ENCODE results near the gene CEP152.
A peak's percentile ranks its signal among the peaks of the same experiment; 100 is the strongest.
"Not testable (repeated sequence)": the region's sequence is repeated elsewhere in the genome, so short reads cannot be mapped to it uniquely, and the experiment has no call there.

Gene CEP152, protein sequence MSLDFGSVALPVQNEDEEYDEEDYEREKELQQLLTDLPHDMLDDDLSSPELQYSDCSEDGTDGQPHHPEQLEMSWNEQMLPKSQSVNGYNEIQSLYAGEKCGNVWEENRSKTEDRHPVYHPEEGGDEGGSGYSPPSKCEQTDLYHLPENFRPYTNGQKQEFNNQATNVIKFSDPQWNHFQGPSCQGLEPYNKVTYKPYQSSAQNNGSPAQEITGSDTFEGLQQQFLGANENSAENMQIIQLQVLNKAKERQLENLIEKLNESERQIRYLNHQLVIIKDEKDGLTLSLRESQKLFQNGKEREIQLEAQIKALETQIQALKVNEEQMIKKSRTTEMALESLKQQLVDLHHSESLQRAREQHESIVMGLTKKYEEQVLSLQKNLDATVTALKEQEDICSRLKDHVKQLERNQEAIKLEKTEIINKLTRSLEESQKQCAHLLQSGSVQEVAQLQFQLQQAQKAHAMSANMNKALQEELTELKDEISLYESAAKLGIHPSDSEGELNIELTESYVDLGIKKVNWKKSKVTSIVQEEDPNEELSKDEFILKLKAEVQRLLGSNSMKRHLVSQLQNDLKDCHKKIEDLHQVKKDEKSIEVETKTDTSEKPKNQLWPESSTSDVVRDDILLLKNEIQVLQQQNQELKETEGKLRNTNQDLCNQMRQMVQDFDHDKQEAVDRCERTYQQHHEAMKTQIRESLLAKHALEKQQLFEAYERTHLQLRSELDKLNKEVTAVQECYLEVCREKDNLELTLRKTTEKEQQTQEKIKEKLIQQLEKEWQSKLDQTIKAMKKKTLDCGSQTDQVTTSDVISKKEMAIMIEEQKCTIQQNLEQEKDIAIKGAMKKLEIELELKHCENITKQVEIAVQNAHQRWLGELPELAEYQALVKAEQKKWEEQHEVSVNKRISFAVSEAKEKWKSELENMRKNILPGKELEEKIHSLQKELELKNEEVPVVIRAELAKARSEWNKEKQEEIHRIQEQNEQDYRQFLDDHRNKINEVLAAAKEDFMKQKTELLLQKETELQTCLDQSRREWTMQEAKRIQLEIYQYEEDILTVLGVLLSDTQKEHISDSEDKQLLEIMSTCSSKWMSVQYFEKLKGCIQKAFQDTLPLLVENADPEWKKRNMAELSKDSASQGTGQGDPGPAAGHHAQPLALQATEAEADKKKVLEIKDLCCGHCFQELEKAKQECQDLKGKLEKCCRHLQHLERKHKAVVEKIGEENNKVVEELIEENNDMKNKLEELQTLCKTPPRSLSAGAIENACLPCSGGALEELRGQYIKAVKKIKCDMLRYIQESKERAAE (N-terminal part only)

GRCh38 chr15:48810414-48811324 lies at the start of gene CEP152:
CEP152 (minus strand) TSS chr15:48811069; CDS start chr15:48805649, 5,420 bp downstream.
- peak; percentile 93 to 98 (median 96) for DNase-seq

DNA sequence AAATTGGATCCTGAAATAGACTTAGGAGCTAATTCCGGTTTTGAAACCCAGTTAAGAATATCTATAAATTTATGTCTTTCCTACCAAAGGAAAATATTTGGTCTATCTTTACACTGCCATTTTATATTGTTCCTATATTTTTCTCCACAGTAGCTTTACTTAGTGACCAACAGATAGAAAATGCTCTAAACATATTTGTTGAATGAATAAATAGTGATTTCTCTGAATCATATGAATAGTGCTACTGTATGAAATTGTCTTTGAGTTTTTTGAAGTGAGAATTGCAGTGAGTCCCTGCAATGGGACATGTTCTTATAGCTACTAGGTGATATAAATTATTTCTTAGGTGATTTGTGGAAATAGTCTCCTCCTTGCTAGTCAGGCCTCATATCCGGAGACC lies 48.6 kb upstream of the CEP152 start:
- no peak for DNase-seq

GRCh38 chr15:48858401-48858800 lies 47.5 kb upstream of the CEP152 start:
- DNase-seq, result no peak

GRCh38 chr15:48856942-48857341 lies 46.1 kb upstream of the CEP152 start:
- DNase-seq, result no peak

GRCh38 chr15:48855501-48856440 lies 44.9 kb upstream of the CEP152 start:
- no peak for DNase-seq

DNA sequence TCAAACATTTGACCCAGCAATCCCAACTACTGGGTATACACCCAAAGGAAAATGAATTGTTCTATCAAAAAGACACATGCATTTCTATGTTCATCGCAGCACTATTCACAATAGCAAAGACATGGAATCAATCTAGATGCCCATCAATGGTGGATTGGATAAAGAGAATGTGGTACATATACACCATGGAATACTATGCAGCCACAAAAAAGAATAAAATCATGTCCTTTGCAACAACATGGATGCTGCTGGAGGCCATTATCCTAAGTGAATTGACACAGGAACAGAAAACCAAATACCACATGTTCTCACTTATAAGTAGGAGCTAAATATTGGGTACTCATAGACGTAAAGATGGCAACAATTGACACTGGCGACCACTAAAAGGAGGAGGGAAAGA lies 43.6 kb upstream of the CEP152 start:
- DNase-seq, result not testable (repeated sequence)

DNA sequence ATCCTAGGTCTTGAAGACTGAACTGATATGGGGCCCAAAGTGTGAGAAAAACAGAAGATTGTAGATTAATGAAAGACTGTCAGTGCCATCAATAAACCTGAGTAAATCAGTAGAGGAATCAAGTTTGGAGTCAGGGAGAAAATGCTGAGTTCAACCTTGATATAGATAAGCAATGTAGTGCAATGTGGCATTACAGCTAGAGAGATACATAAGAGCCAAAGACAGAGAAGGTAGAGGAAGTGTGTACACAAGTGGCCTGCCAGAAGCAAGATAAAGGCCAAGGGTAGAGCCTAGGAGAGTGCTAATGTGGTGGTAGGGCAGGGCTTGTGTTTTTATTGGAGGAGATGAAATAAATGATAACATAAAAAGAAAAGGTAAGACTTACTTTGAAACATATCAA lies 41.1 kb upstream of the CEP152 start:
- DNase-seq, result no peak

DNA sequence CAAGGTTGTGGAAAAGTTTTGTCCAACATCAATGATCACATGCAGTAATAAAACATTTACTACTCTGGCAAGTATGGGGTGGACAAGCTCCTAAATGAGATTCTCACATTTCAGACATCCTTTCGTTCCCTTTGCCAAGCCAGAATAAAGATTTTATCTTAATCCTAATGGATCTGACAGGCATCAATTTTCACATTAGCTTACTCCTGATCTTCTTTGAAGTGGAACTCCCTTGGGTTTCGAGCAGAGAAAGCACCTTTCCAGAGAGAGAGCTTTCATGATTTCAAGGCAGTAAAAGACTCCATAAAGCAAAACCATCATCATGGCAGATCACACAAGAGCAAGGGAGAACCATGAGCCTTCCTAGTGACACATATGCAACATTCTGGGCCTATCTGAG lies 39.8 kb upstream of the CEP152 start:
- no peak for DNase-seq

- DNase-seq, result no peak
Measured at GRCh38 chr15:48845123-48845522, 34.3 kb upstream of the CEP152 start.

- no peak for DNase-seq
Measured at GRCh38 chr15:48842501-48842900, 31.6 kb upstream of the CEP152 start.

DNA sequence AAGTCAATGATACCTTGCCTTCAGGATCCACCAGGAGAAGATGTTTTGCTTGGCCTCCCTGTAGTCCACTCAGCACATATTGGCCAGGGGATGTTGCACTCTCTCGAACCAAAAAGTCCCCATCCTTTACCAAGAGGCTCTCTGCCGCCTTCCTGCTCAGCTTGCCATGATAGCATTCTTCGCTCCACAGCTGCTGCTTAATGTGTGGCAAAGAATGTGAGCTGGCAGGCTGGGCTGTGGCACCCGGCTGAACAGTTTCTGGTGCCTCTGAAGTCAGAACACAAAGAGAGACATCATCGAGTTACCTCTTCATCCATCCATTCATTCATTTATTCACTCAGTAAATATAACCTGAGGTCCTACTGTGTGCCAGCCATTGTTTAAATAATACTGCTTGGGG lies 23.9 kb upstream of the CEP152 start:
- DNase-seq, result no peak

- DNase-seq, result no peak
Measured at GRCh38 chr15:48833526-48834239, 22.8 kb upstream of the CEP152 start.

DNA sequence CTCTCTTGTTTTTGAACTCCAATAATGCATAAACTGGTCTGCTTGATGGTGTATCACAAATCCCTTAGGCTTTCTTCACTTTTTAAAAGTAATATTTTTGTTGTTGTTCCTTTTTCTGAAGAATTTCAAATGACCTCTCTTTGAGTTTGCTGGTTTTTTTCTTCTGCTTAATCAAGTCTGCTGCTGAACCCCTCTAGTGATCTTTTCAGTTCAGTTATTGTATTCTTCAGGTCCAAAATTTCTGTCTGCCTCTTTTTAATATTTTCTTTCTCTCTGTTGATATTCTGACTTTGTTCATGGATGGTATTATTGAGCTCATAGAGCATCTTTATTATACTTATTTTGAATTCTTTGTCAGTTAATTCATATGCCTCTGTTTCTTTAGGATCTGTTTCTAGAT lies 21.8 kb upstream of the CEP152 start:
- DNase-seq, result no peak

DNA sequence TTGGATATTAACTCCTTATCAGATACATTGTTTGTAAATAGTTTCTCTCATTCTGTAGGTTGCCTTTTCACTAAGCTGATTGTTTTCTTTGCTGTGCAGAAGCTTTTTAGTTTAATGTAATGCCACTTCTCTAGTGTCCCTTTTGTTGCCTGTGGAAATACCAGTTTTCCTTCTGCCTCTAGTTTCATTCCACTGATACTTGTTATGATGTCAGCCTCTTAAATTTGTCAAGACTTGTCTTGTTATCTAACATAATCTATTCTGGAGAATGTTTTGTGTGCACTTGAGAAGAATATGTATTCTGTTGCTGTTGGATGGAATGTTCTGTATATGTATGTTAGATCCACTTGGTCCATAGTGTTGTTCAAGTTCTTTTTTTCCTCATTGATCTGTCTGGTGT lies 18.0 kb upstream of the CEP152 start:
- no peak for DNase-seq

DNA sequence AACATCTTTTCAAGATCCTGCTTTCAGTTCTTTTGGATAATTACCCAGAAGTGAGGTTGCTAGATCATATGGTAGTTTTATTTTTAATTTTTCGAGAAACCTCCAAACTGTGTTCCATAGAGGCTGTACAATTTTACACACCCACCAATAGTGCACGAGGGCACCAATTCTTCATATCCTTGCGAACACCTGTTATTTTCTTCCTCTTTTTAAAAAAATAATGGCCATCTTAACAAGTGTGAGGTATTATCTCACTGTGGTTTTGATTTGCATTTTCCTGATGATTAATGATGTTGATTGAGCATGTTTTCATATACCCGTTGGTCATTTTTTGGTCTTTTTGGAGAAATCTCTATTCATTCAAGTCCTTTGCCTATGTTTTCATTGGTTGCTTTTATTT lies 17.6 kb upstream of the CEP152 start:
- no peak for DNase-seq

DNA sequence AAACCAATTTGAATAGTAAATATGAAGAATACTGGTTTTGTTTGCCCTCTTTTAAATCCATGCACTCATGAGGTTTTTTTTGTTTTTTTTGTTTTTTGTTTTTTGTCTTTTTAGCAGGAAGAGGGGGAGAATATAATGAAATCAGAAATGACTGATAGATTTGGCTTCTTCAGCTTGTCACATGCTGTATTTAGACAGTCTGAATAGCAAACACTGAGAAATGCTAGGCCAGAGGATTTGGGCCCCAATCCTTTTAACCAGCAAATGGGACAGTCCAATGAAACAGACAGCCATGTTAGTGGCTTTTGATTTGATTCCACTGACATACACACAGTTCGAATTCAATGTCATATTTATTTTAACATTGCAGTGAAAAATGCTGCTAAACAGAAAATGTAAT lies 14.2 kb upstream of the CEP152 start:
- DNase-seq, result no peak

- no peak for DNase-seq
Measured at GRCh38 chr15:48823706-48824105, 12.8 kb upstream of the CEP152 start.

DNA sequence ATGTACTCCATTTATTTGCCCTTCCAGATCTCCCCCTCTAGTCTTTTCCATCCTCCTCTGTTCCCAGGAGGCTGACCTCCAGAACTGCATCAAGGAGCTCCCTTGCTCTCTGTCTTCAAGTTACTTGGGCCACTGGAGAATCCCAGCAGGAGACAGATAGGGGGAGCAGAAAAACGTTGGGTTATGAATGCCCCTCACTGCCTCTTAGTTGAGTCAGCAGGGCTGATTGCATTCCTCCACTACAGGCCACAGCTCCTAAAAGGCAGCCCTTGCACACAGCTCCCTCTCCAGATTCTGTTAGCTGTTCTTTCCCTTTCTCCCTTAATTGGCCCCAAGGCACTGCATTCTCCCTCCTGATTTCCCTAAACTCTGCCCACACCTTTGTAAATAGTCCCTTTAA lies 12.4 kb upstream of the CEP152 start:
- no peak for DNase-seq

DNA sequence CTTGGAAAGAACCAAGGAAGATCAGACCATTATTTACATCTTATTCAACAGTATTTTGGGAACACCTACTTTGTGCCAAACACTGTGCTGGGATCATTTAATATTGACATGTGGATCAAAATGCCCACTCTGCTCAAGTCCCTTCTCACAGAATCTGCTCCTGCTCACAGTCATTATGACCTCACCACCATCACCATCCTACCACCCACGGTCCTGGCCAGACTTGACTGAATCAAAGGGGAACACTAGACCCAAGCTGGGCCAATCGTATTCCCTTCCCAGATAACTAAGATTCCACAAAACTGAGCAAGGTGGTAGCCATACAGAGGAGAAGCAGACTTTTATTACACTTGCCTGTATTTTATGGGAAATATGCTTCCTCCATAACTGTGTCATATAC lies 3.4 kb upstream of the CEP152 start:
- DNase-seq, result no peak

DNA sequence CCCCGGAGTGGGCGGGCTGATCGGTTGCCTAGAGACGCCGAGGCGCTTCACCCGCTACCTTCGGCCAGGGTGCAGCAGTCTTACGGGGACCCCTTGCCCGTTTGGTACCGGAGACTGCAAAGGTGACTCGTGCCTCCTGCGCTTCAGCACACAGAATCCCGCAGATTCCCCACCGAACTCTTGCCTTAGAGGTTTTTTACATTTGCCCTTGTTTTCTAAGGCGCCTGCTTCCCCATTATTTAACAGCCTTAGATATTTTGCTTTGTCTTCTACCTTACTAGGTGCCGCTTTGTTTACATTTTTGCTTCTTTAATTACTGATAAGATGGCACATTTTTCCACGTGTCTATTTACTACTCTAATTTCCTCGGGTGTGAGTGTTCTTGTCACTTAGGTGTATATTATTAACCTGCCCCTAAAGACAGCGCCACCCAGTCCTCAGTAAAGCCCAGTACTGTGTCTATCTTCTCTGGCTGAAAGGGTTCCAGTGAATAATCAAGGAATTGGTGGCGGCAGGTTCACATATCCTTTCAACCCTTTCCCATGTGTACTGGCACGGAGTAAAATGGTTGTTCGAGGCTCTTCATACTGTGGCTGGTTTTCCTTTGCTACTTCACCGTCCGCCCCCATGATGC lies 573 bp upstream of the CEP152 start:
- no peak for DNase-seq
